ENCODE data around the gene PRUNE2. TPM values are rescaled to one million over a fixed set of nuclear protein-coding genes. Genes with fewer than 3 reads are reported as not detected.
A peak's percentile ranks its signal among the peaks of the same experiment; 100 is the strongest.

The PRUNE2 gene
- total and polyA plus RNA-seq, 12 donors, result 1.9 to 68.0 (median 11.2) TPM

GRCh38 chr9:76619197-76619596, 286.7 kb downstream of the PRUNE2 start:
- no peak for TF ChIP-seq POLR2A (IDR thresholded peaks at IDR 0.05)
- TF ChIP-seq, protein P1, sequence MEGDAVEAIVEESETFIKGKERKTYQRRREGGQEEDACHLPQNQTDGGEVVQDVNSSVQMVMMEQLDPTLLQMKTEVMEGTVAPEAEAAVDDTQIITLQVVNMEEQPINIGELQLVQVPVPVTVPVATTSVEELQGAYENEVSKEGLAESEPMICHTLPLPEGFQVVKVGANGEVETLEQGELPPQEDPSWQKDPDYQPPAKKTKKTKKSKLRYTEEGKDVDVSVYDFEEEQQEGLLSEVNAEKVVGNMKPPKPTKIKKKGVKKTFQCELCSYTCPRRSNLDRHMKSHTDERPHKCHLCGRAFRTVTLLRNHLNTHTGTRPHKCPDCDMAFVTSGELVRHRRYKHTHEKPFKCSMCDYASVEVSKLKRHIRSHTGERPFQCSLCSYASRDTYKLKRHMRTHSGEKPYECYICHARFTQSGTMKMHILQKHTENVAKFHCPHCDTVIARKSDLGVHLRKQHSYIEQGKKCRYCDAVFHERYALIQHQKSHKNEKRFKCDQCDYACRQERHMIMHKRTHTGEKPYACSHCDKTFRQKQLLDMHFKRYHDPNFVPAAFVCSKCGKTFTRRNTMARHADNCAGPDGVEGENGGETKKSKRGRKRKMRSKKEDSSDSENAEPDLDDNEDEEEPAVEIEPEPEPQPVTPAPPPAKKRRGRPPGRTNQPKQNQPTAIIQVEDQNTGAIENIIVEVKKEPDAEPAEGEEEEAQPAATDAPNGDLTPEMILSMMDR (IDR thresholded peaks at IDR 0.05), result no peak
- Histone ChIP-seq H3K4me1 (replicated peaks in 1 of 2) (peaks cover 0 to 10% of the 10 kb centered on the region in 2 donors), H3K27me3 (no peaks in the 10 kb centered on the region), H3K36me3 (replicated peaks in 1 of 2) (no peaks in the 10 kb centered on the region), H3K4me3 (no peak overlapping the region), H3K27ac (peak overlapping the region in 1 of 5 donors; percentile 65), H3K9me3 (replicated peaks in 1 of 3) (no peaks in the 10 kb centered on the region)
- intact Hi-C loops (cut with DNase I), result no loop called here
- DNase-seq, result no peak

DNA sequence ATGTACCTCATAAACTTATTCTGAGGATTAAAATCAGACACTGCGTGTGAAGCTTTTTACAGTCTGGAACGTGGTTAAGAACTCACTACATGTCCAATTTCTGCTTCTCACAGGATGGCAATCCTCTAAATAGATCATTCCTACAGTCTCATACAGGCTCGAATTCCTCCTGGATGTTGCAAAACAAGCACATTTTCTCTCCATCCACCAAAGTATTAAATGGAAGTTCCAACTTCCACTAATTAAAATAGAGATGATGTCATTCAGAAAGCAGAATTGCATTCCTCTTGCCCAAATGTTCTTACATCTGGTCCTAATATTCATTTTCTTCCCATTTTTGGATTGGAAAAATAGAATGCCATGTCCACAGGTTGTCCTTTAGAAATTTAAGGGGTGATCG, 287.2 kb downstream of the PRUNE2 start:
- TF ChIP-seq, protein P1 (IDR thresholded peaks at IDR 0.05), result no peak
- TF ChIP-seq POLR2A (IDR thresholded peaks at IDR 0.05), result no peak
- Histone ChIP-seq H3K27me3 (no peaks in the 10 kb centered on the region), H3K4me1 (replicated peaks in 1 of 2) (peaks cover 0 to 10% of the 10 kb centered on the region in 2 donors), H3K9me3 (replicated peaks in 1 of 3) (no peaks in the 10 kb centered on the region), H3K36me3 (replicated peaks in 1 of 2) (no peaks in the 10 kb centered on the region), H3K4me3 (no peak overlapping the region), H3K27ac (peak overlapping the region in 1 of 5 donors; percentile 65)
- DNase-seq, result no peak
- 71 to 78% (median 75%) methylated on average over 4 of the region's 4 CpGs for WGBS, 4 donors
- intact Hi-C loops (cut with DNase I), result no loop called here

- 71 to 76% (median 74%) methylated on average over 3 of the region's 3 CpGs for WGBS, 4 donors
- DNase-seq, result no peak
- Histone ChIP-seq H3K4me3 (no peak overlapping the region), H3K36me3 (replicated peaks in 1 of 2) (no peaks in the 10 kb centered on the region), H3K9me3 (replicated peaks in 1 of 3) (no peaks in the 10 kb centered on the region), H3K4me1 (replicated peaks in 1 of 2) (peaks cover 0 to 10% of the 10 kb centered on the region in 2 donors), H3K27ac (peak overlapping the region in 1 of 5 donors; percentile 31), H3K27me3 (no peaks in the 10 kb centered on the region)
- intact Hi-C loops (cut with DNase I), result no loop called here
- no peak for TF ChIP-seq POLR2A (IDR thresholded peaks at IDR 0.05)
- TF ChIP-seq, protein P1 (IDR thresholded peaks at IDR 0.05), result no peak
Measured at GRCh38 chr9:76617497-76618175, 288.3 kb downstream of the PRUNE2 start.

DNA sequence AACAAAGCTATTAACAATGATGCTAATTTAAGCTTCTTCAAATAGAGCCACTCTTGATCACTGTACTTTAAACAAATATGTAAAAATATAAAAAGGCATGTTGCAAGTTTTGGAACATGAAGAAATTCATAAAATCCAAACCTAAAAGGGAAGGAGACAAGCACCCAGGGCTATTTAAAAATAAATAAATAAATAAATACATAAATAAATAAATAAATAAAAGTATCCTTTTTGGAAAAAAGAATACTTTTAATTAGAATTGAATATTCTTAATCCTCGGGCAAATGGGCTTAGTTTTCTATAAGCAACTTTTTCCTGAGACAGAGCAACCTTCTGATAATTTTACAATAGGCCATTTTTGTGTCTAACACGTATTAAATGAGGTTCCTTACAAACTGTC, 289.1 kb downstream of the PRUNE2 start:
- Histone ChIP-seq H3K36me3 (replicated peaks in 1 of 2) (no peaks in the 10 kb centered on the region), H3K4me1 (replicated peaks in 1 of 2) (peaks cover 0 to 10% of the 10 kb centered on the region in 2 donors), H3K4me3 (no peak overlapping the region), H3K27ac (no peak overlapping the region), H3K27me3 (no peaks in the 10 kb centered on the region), H3K9me3 (replicated peaks in 1 of 3) (no peaks in the 10 kb centered on the region)
- TF ChIP-seq, protein P1 (IDR thresholded peaks at IDR 0.05), result no peak
- TF ChIP-seq POLR2A (IDR thresholded peaks at IDR 0.05), result no peak
- no peak for DNase-seq
- intact Hi-C loops (cut with DNase I), result no loop called here
- 77 to 92% (median 90%) methylated on average over 2 of the region's 2 CpGs for WGBS, 4 donors

Data from adrenal gland (tissue), 12 donors.